Renal cortex interstitium (tissue), 15 donors: Measurements from ENCODE around the gene PRSS38. TPM values are rescaled to one million over a fixed set of nuclear protein-coding genes. Genes with fewer than 3 reads are reported as not detected.

Experiments used
- DNase-seq, 11 donors: peaks; one replicate each; pipeline ENCODE4 v3.0.0-alpha.2; 2013; ENCODE audit warnings: low read depth in 9 of 11, low spot score in 4 of 11; ENCODE audit errors: extremely low read depth in 1 of 11
- long read RNA-seq, 16 experiments: transcript quantifications; one replicate each; lab custom pipeline, GENCODE V29; 2026
- polyA plus RNA-seq, 3 donors: library from polyadenylated mRNA; unstranded; fragments of 120-200 nt; gene quantifications; one replicate each; pipeline ENCODE4 v1.2.1, GENCODE V29; 2013; ENCODE audit not compliant: insufficient read length in 3 of 3

The PRSS38 gene
- polyA plus RNA-seq = not detected
- long read RNA-seq, donor 1 = 0 reads
- long read RNA-seq, donor 2 = 0 reads
- long read RNA-seq, donor 3 = 0 reads
- long read RNA-seq, donor 4 = 0 reads
- long read RNA-seq, donor 5 = 0 reads
- long read RNA-seq, donor 6 = 0 reads
- long read RNA-seq, donor 7 = 0 reads
- long read RNA-seq, donor 8 = 0 reads
- long read RNA-seq, donor 9 = 0 reads
- long read RNA-seq, donor 10 = 0 reads
- long read RNA-seq, donor 11 = 0 reads
- long read RNA-seq, donor 12 = 0 reads
- long read RNA-seq, donor 13 = 0 reads
- long read RNA-seq, donor 14 = 0 reads
- long read RNA-seq, donor 15 = 0 reads
- long read RNA-seq, donor 16 = 0 reads

DNA sequence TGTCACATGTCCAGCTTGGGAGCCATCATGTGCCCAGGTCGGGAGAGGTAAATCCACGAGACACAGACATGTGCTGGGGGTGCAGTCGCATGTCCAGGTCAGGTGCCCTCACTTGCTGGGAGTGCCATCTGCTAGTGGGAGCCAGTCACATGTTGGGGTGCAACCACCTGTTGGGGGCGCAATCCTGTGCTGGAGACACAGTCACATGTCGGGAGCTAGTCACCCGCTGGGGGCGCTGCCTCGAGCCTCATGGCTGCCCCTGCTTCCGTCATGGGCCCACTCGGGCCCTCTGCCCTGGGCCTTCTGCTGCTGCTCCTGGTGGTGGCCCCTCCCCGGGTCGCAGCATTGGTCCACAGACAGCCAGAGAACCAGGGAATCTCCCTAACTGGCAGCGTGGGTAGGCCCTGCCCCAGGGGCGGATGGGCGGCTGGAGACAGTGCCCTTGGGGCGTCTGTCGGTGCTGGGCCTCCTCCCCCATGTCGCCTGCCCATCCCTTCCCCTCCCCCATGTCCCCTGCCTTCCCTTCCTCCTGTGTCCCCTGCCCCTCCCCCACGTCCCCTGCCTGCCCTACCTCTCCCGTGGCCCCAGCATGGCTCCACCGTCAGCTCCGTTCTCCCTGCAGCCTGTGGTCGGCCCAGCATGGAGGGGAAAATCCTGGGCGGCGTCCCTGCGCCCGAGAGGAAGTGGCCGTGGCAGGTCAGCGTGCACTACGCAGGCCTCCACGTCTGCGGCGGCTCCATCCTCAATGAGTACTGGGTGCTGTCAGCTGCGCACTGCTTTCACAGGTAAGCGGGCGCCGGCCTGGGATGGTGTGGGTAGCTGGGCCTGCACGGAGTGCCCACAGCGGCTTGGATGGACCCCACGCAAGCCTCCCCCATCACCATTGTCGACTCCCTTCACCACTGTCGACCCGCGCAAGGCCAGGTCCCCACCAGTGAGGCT lies at the start of gene PRSS38:
TSS of gene PRSS38 (plus strand) at position 208 of the 942 bp plus-strand sequence. CDS start at position 250, 42 bp downstream.
- no peak for DNase-seq

DNA sequence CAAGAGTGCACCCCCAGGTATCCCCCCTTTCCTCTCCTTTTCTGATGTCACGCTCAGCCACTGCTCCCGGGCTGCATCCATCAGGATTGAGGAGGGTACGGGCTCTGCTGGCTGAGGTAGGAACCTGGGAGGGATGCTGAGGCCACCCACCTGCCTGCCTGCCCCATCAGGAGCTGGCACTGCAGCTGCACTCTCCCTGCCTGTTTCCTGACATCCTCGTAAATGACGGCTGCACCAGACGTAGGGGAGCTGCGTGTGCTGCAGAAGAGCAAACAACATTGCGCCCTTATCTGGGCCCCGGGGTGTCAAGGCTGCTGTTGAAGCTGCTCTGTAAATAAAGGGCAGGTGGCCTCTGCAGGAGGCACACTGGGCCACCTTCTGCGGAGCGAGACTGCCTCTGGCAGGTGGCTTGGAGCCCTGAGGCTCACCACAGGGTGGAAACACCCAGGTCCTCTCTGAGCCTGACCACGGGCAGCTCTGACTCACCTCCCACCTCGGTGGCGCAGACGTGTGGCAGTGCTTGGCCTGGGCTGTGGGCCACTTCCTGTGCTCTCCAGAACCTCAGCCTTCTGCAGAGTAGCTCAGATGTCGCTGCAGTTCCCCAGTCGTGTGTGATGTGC lies 49.4 kb upstream of the PRSS38 start:
- no peak for DNase-seq

DNA sequence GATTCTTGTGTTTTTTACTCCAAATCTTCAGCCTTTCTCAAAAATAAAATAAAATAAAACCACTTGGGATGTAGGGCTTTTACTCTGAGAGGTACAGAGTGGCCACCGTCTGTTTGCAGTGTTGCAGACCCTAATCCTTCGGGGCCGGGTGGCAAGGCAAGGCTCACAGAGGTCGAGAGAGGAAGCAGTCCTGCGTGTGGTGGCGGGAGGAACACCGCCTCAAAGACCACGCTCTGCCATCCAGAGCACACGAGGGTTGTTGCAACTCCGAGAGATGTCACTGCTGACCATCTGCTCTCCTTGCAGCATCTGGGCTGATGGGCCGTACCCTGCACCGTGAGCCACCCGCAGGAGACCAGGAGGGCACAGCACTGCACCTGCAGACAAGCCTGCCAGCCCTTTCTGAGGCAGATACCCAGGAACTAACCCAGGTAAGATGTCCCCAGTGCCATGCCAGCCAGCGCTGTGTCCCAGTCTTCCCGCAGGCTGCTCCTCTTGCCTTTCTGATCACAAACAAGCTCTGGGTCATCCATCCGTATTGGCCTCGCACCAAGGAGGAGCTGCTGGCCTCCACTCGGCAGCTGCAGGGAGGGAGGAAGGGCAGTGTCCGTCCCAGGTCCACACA lies 48.7 kb upstream of the PRSS38 start:
- no peak for DNase-seq

DNA sequence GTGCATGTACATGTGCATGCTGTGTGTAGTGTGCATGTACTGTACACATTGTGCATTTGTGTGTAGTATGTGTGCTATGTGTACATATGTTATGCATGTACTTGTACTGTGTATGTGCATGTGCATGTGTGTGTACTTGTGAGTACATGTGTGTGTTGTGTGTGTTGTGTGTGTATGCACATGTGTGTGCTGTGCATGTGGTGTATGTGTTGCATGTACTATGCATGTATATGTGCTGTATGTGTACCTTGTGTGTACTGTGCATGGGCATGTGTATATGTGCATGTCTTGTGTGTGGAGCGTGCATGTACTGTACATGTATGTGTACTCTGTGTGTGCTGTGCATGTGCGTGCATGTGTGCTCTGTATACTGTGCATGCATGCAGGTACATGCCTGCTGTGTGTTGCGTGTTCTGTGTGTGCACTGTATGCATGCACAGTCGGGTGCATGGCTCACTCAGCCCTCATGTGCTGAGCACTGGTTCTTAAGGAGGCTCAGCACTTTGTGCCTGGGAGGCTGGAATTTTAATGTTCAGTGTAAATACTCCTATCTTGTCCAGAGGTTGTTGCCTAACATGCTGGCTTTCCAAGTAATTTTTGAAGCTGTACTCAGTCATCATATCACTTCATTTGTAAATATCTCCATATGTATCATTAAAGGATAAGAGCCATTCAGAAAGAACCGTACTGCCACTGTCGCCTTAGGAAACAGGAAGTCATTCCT lies 47.9 kb upstream of the PRSS38 start:
- DNase-seq = no peak

DNA sequence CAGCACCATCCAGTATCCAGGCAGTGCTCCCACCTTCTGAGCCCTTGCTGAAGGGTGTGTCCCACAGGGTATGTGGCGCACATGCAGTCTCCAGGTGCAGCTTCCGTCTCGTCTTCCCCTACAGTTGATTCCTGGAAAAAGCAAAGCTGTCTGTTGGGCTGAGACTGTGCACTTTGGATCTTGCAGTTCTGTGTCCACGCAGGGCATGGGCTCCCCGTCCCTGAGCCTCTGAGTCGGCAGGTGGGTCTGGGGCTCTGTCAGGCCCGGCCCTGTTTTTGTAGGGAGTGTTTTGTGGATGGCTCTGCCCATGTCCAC lies 47.4 kb upstream of the PRSS38 start:
- no peak for DNase-seq

DNA sequence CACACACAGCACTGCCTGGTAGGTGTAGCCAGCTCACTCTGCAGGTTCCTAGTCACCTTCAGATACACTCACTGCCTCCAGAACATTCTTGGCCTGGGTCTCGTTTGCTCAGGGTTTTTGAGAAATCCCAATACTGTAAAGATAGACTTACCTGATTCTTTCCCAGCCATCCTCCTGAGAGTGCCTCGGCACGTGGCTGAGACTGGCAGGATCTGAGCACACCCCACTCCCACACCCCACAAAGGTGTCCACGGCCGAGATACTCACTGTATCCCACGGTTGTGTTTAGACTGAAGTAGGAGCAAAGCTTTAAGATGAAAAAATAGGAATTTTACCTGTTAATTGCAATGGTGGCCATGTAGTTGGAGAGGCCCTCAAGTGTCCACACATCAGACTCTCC lies 46.8 kb upstream of the PRSS38 start:
- no peak for DNase-seq

DNA sequence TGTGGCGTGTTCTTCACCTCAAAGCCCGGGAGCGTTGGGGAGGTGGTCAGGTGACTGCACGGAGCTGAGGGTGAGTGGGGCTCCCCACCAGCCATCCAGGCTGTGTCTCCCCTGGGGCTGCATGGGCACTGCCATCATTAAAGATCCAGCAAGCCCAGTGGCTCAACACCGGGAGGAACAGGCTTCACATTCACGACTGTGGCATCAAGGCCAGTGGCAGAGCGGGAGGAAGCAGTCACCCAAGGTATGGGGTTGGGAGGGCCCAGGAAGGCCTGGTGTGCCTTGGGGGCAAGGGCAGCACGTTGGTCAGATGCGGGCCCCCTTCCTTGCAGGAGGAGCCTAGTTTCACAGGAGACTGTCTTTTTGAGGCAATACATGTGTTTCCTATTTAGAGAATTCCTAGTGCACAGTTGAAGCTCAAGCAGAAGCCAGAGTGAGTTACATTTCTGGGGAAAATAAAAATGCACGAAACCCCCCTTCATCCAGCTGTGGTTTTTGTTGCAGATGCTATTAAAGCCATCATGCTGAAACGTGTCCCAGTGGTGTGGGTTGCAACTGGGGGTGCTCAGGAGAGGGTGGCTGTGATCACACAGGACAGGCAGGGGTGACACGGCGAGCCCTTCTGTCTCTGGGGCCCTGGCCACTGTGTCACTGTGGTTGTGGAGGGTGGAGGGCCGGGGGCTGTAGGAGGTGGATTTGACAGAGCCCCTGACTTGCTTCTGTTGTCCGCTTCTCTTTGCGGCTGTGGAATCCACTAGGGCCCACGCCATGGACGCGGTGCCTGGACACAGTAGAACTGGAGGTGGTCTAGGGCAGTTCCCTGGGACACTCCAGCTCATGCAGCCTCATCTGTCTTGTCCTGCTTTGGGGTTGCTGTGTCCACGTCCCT lies 46.2 kb upstream of the PRSS38 start:
- no peak for DNase-seq

DNA sequence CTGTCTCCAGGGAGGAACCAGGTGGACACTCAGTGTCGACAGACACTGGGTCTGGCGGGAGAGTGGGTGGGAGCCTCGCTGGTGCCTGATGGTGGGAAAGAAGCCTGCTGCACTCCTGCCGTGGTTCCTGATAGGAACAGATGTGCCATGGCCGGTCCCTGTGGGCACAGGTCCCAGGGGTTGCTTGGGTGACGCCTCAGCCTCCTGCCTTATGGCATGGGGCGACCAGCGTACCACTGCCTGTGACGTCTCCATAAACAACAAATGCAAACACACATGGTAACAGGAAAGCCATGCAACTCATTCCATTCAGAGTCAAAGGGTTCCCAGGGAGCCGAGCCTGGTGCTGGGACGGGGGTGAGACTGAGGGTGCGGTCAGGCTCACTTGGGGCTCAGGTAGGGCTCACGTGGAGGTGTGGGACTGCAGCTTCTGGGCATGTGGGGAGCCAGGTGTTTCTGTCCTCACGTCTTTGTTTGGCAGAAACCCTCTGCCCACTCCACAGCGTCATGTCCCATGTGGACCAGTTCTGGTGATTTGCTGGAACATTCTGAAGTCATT lies 45.5 kb upstream of the PRSS38 start:
- no peak for DNase-seq

DNA sequence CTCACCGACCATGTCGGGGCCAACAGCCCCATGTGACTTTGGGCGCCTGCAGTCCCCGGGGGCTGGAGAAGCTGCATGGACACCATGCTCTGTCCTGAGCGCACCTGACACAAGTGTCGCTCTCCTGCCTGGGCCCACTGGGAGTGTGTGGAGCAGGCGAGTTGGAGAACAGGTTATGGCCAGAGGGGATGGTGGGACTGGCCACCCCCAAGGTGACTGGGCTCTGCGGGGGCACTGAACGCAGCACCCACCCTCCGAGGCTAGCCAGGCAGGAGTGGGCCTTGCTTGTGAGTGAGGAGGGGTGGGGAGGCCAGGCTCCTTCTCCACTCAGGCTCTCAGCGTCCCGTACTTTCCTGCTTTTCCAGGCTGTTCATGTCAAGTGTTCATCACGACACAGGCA lies 44.7 kb upstream of the PRSS38 start:
- no peak for DNase-seq

DNA sequence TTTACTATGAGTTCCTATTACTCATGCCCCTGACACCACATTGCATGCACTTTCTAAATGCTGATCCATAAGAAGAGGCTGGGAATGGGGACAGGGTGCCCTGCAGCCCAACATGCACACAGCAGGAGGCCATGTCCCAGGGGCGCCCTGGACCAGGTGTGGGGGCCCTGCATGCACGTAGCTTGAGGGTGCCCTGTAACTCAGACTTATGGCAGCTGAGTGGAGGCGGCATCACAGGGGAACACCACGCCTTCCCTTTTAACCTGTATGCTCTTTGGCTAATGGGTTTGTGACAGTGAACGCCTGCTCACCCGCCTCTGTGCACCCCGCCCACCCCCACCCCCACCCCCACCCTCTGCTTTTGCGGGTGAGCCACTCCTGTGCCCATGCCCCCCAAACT lies 44.1 kb upstream of the PRSS38 start:
- DNase-seq = no peak

DNA sequence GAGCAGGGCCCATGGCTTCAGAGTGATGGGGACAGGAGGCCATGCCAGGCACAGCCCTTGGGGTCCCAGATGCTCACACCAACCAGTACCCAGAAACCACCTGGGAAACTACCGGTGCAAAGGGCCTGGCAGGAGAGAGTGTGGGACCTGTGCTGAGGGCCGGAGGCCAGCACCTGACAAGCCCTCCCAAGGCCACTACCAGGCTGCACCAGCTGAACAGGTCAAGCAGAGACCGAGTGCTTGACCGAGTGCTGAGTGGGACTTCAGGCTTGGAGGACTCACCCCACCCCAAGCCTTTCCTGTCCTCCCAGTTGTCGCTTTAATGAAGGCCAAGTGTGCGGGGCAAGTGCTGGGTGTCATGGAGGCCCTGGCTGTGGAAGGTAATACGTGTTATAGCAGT lies 43.7 kb upstream of the PRSS38 start:
- no peak for DNase-seq

DNA sequence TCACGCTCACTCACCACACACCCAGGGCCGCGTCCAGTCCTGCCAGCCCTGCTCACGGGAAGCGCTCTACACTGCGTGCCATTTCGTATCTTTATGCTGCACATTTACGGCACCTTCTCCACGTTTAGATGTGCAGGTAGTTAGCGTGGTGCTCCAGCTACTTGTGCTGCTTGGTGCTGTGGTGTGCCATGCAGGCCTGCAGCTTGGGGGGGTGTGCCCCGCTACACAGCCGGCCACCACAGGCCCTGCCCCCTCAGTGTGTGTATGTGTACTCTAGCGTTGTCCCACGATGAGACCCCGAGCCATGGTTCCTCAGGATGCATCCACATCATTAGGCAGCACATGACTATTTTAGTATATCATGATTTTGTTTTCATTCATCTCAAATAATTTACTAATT lies 41.9 kb upstream of the PRSS38 start:
- DNase-seq = no peak

DNA sequence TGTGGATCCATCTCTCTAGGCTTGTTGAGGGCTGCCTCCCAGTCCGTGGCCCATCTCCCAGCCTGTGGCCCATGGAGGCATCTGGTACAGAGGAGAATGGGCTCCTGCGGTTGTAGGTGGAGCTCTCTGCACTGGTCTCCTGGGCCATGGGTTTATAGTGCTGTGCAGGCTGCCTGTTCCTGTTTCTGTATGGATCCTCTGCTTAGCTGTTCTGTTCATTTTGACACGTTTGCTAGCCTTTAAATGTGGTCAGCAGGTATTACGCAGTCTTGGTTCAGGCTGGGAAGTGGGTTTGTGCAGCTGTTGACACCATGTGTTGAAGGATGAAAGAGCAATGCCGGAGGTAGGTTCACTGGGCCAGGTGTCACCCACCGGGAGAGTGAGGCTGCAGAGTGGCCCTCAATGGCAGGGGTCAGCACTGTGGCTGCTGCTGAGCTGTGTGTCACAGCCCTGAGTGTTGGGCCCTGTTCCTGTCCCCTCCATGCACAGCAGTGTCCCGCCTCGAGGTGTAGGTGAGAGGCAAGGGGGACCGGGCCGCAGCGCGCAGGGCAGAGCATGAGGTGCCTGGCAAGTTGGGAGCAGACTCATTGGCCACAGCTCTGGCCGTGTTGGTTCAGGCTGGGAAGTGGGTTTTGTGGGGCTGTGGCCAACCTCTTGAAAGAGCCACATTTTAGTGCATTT lies 41.3 kb upstream of the PRSS38 start:
- no peak for DNase-seq

DNA sequence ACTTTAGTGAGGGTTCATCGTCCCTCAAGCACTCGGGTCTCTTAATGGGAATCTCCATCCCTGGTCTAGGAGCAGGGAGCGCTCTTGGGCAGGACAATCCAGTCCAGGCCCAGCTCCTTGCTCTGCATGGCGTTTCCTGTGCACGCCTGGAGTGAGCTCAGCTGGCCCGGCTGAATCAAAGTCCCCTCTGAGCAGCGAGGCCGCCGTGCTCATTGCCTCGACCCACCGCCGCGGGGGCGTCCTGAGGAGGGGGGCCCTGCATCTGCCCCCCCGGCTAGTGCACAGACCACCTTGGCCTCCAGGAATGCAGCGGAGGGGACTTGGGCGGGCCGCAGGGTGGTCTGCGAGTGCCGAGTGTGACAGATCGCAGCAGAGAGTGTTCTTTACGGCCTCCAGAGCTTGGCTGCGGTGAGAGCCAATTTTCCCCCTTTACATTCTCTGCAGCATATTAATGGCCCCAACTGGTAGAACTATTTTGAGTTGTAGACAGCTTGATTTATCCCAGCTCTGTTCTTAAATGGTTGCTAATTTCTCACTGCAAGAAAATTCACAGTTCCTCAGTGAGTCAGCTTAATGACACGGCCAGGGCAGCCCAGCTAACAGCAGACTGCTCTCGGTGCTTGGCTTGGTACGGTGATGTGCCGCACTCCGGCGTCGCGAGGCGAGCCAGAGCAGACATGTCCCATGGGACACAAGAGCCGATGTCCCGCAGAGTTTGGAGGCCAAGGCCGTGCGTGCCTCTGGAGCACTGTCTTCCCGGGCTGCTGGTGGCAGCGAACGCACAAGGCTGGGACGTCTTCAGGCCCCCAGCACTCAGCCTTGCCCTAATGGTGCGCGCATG lies 40.4 kb upstream of the PRSS38 start:
- no peak for DNase-seq

DNA sequence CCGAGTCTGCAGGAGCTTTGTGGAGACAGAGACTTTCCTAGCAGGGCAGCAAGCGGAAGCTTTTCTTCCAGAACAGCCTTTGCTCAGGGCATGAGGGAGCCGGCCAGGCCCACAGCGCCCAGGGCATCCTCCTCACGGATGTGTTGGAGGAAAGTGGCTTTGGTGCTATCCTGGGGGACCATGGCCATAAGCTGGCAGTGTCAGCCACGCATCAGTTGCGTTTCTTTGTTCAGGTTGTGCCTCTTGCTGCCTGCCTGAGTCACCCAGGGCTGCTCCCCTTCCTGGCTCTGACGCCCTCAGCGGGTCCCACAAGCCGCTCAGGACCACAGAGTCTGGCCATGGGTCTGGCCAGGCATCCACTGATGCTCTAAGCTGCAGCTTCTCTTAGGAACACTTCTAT lies 39.6 kb upstream of the PRSS38 start:
- DNase-seq = no peak

DNA sequence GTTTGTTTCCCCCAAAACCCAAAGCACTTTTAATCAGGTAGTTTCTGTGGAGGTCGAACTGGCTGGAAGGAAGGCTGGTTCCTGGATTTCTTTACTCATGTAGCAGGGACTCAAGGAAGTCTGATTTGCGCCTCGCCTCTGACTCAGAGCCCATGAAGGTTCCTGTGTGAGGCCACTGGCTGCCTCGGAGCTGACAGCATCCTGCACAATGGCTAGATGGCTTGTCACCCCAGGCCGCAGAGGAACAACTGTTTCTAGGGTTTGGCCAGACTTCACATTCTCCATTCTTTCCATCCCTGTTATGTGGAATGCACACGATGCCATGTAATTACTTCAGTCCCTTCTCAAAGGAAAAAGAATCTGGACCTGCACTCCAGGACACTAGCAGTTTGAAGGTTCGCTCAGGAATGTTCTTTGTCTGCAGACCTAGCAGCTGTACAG lies 39.1 kb upstream of the PRSS38 start:
- DNase-seq = no peak
